HG03039 (cell line): ENCODE data around the gene PRR14.
"Not testable (repeated sequence)": the region's sequence is repeated elsewhere in the genome, so short reads cannot be mapped to it uniquely, and the experiment has no call there.

Experiments
- ATAC-seq: cut with Tn5 transposase; IDR thresholded peaks from one replicate; pipeline ENCODE4 v1.9.1; 2021; ENCODE audit warnings: mild to moderate bottlenecking, moderate library complexity; ENCODE audit not compliant: unreplicated experiment

PRR14 gene

DNA sequence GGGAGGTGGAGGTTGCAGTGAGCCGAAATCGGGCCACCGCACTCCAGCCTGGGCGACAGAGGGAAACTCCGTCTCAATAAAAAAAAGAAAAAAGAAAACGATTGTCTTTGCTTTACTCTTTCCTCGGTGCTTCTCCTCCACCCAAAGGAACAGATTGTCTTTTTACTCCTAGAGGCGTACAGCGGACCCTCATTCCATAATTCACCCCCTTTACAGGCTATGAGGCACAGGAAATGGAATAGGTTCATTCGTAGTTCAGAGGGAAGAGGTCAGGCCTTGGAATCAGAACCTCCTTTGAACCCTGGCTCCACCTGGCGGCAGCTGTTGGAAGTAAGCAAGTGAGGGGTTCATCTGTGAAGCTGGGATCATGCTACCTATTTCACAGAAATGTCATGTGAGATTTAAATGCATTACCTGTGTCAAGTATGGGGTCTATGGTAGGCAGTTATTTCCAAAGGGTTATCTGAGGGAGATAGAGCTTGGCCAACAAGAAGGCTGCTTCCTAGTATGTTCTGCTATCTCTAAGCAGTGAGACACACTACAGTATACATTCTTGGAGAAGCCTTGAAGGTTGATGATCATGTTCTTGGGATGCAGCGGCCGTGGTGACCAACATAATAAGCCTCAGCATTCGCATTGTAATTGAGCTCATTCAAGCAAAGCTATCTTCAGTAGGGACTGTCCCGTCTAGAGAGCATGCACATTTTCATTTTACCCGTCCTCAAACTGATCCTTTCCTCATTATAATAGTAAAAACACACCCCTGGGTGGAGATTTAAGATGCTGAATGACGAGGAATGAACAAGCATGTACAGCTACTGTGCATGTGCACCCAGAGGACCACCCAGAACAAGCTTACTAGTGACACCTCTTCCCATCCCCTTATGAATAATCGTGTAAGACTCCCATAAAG, 21.9 kb upstream of the PRR14 start:
- no peak for ATAC-seq

GRCh38 chr16:30632454-30632853, 18.3 kb upstream of the PRR14 start:
- not testable (repeated sequence) for ATAC-seq

GRCh38 chr16:30633526-30633925, 17.2 kb upstream of the PRR14 start:
- ATAC-seq: no peak

GRCh38 chr16:30636599-30636998, 14.2 kb upstream of the PRR14 start:
- no peak for ATAC-seq

DNA sequence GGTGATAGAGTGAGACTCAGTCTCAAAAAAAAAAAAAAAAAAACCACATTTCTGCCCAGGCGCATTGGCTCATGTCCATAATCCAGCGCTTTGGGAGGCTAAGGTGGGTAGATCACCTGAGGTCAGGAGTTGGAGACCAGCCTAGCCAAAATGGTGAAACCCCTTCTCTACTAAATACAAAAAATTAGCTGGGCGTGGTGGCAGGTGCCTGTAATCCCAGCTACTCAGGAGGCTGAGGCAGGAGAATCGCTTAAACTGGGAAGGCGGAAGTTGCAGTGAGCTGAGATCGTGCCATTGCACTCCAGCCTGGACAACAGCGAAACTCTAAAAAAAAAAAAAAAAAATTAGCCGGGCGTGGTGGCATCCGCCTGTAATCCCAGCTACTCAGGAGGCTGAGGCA, 13.6 kb upstream of the PRR14 start:
- not testable (repeated sequence) for ATAC-seq

DNA sequence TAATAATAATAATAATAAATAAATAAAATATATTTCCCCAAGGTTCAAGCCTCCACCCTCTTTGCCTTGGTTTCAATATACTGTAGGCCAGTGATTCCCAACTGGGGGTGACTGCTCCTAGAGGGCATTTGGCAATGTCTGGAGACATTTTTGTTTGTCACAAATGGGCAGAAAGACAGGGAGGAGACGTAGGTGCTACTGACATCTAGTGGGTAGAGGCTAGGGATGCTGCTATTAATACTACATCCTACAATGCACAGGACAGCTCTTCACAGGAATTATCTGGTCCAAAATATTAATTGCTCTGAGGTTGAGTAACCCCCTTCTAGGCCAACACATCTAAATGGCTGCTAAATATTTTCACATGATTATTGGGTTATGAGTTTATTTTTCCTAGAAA, 12.8 kb upstream of the PRR14 start:
- ATAC-seq: no peak

DNA sequence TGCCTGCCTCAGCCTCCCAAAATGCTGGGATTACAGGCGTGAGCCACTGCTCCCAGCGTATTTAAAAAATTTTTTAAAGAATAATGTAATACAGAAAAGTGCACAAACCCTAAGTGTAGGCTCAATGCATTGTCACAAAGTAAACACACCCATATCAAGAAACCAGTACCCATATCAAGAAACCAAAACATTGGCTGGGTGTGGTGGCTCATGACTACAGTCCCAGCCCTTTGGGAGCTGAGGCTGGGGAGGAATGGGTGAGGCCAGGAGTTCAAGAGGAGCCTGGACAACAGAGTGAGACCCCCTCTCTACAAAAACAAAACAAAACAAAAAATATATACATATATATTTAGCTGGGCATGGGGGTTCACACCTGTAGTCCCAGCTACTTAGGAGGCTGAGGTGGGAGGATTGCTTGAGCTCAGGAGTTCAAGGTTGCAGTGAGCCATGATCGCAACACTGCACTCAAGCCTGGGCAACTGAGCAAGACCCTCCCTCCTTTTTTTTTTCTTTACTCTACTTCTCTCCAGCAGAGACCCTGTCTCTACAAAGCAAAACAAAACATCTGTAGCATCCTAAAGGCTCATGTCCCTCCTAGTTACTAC, 9.3 kb upstream of the PRR14 start:
- ATAC-seq: no peak

DNA sequence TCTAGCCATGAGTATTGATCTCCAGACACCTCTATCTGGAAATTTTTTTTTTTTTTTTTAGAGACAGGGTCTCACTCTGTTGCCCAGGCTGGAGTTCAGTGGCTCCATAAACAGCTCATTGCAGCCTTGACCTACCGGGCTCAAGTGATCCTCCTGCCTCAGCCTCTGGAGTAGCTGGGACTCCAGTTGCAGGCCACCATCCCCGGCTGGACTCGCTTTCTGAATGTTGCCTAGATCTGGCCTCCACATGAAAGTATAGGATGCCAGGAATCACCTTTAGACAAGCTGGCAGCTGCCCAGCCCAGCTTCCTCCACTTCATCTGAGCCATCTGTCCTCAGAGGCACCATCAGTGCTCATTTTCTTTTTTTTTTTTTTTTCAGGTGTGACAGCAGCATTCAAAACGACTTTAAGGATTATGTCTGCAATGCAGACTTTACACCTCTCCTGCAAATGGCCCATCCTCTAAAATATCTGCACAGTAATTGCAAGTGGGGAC, 6.4 kb upstream of the PRR14 start:
- no peak for ATAC-seq

DNA sequence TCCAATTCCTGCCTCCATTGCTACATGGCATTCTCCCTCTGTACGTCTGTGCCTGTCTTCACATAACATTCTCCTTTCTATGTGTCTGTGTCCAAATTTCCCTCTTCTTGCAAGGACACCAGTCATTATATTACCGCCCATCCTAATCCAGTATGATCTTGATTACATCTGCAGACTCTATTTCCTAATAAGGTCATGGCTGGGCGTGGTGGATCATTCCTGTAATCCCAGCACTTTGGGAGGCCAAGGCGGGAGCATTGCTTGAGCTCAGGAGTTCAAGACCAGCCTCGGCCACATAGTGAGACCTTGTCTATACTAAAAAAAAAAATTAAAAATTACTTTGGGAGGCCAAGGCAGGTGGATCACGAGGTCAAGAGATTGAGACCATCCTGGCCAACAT, 5.0 kb upstream of the PRR14 start:
- ATAC-seq: no peak

- ATAC-seq: no peak
These were observed 3.5 kb upstream of the PRR14 start for GRCh38 chr16:30647274-30647571.

DNA sequence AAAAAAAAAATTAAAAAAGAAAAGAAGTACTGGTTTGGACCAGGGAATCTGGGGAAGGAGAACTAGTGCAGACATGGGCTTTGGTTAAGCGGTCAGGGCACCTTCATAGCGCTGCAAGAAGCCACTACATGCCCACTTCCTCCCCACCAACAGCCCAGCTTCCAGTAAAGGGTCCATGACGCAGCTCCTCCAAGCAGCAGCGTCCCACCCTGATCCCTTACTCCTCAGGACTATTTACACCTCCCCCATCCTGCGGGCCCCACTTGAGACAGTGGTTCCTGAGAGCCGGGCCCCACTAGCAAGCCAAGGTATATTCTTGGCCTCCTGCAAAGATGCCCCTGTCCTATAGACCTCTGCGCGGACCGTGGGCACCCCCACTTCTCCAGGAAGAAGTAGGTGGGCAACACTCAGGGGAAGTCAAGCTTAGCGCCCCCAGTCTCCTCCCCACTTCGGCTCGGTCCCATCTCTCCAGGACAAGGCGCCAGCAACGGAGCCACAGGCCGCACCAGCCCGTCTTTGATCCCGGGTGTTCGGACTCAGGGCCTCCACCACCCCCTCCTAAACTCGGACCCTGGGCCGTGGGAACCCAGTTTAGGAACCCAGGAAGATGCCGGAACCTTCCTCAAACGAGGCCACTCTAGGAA, 913 bp upstream of the PRR14 start:
- no peak for ATAC-seq

GRCh38 chr16:30651124-30652004, 604 bp downstream of the PRR14 start:
- ATAC-seq: peak; percentile 39

DNA sequence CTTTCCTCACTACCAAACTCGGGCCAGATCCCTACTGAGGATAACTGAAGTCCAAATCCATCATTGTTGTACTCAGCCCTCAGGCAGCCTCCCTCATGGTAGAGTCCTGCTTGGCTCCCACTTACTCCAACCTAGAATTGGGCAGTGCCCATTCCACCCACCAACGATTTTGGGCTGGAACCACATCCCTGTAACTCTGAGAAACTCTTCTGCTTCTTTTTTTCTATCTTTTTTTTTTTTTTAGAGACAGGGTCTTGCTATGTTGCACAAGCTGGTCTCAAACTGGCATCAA, 1.2 kb downstream of the PRR14 start:
- no peak for ATAC-seq

- no peak for ATAC-seq
These were observed 2.0 kb downstream of the PRR14 start for GRCh38 chr16:30652718-30653117.

DNA sequence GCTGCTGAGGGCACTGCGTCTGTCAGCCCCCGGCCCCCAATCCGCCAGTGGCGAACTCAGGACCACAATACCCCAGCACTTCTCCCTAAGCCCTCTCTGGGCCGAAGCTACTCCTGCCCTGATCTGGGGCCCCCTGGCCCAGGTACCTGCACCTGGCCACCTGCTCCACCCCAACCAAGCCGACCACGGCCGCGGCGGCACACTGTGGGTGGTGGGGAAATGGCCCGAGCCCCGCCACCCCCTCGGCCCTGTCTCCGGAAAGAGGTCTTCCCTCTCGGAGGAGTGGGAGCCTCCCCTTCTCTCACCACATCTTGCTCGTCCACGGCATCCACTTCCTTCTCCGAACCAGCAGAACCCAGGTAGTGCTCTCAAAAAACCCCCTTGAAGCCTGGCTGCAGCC, 4.1 kb downstream of the PRR14 start:
- ATAC-seq: no peak

DNA sequence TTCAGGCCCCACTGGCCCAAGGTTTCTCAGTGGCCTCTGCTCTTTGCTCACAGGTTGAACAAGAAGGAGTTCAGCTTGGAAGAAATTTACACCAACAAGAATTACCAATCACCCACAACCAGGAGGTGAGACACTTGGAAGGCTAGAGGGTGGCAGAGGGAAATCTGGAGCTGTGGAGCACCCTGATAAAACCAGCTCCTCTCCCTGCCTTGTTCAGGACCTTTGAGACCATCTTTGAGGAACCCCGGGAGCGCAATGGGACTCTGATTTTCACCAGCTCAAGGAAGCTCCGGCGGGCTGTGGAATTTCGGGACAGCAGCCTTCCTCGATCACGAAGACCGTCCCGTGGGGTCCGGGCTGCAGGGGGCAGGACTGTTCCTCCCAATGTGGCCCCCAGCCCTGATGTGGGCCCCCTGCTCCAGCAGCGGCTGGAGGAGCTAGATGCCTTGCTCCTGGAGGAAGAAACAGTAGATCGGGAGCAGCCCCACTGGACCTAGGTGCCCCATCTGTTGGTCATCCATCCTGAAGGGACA, 5.1 kb downstream of the PRR14 start:
- ATAC-seq: no peak

- ATAC-seq: no peak
These were observed 5.6 kb downstream of the PRR14 start for GRCh38 chr16:30656388-30656787.

- no peak for ATAC-seq
These were observed 6.5 kb downstream of the PRR14 start for GRCh38 chr16:30656974-30657865.

DNA sequence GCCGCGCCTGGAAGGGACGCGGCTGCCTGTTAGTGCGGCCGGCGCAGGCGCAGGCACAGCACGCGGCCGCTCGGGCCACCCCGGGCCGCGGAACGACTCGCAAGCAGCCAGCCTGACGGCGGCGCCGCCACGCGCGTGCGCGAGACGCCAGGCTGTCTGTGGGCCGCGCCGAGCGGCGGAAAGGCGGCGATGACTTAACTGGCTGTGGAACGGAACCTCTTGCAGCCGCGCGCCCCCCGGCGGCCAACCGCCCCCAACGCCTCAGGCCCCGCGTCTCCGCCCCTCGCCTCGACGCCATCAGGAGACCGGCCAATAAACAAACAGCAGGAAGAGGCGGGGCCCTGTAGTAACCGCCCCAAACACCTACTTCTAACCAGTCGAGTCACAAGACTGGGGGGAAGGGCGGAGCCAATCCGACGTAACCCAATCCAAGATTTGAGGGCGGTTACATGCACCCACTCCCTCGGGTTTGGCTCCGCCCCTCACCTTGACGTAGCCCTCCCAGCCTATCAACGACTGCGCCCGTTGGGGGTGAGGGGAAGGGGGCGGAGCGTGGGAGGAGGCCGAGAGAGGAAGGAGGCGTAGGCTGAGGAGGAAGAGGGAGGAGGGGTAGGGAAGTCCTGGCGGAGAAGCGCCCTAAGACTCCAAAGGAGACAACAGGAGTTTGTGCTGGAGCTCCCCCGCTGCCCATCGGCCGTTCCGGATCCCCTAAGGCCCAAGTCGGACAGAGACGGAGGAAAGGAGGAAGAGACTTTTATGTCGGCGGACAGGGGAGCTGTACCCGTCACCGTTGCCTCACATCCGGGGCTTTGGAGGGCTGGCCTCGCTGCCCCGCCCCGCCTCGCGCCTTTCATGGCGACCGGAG, 7.3 kb downstream of the PRR14 start, which contains the start of gene FBRS:
Gene FBRS (plus strand): TSS at position 566 of the 865 bp plus-strand sequence. CDS start 1,088 bp downstream, outside the sequence.
- peak; percentile 66 for ATAC-seq
